WTC11 (cell line): Measurements from ENCODE around the gene PRKRA. TPM values are rescaled to one million over a fixed set of nuclear protein-coding genes. Genes with fewer than 3 reads are reported as not detected.

Source experiments
- ATAC-seq: fragments of 200-7000 bp; cut with Tn5 transposase; 2 replicates; pipeline ENCODE4 v1.10.0; 2021; ENCODE audit warnings: mild to moderate bottlenecking, moderate library complexity
- CTCF ChIA-PET: fragments of 300-600 bp; sonication (Branson Sonifier 250); formaldehyde crosslinking; loops from one replicate; lab custom pipeline; 2021; ENCODE audit warnings: antibody characterized with exemption; lab: Charles Lee
- POLR2A ChIA-PET: fragments of 350-600 bp; sonication (Branson Sonifier 250); formaldehyde crosslinking; loops from one replicate; lab custom pipeline; 2021; ENCODE audit warnings: antibody characterized with exemption; lab: Charles Lee
- DNase-seq: peaks from one replicate; pipeline ENCODE4 v3.0.0; 2021; ENCODE audit warnings: low spot score
- H3K27ac Mint-ChIP-seq: 2 replicates; pipeline ENCODE4 v1.8.0; 2021; ENCODE audit warnings: mixed read lengths
- H3K27me3 Mint-ChIP-seq: 2 replicates; pipeline ENCODE4 v1.8.0; 2021; ENCODE audit warnings: low read depth, mild to moderate bottlenecking, moderate library complexity, mixed read lengths
- H3K36me3 Mint-ChIP-seq: 2 replicates; pipeline ENCODE4 v1.8.0; 2021; ENCODE audit warnings: mixed read lengths
- H3K4me1 Mint-ChIP-seq: 2 replicates; pipeline ENCODE4 v1.8.0; 2022; ENCODE audit warnings: mixed read lengths
- H3K4me3 Mint-ChIP-seq: 2 replicates; pipeline ENCODE4 v1.8.0; 2021; ENCODE audit warnings: mild to moderate bottlenecking, moderate library complexity, mixed read lengths
- H3K9me3 Mint-ChIP-seq: 2 replicates; pipeline ENCODE4 v1.8.0; 2021; ENCODE audit warnings: mixed read lengths
- ATF1 ChIP-seq: sonication (generic); formaldehyde crosslinking; IDR thresholded peaks from 2 replicates; pipeline ENCODE4 v1.8.1; 2023; ENCODE audit warnings: mild to moderate bottlenecking, moderate library complexity, missing genetic modification reagents
- CREB1 ChIP-seq: sonication (generic); formaldehyde crosslinking; IDR thresholded peaks from 2 replicates; pipeline ENCODE4 v1.8.0; 2023; ENCODE audit warnings: mild to moderate bottlenecking, missing genetic modification reagents
- CREM ChIP-seq: sonication (generic); formaldehyde crosslinking; IDR thresholded peaks from 2 replicates; pipeline ENCODE4 v1.8.1; 2022; ENCODE audit warnings: mild to moderate bottlenecking, missing genetic modification reagents, moderate library complexity
- ETV6 ChIP-seq: sonication (generic); formaldehyde crosslinking; IDR thresholded peaks from 2 replicates; pipeline ENCODE4 v1.8.1; 2022; ENCODE audit warnings: mild to moderate bottlenecking, missing genetic modification reagents
- GABPB1 ChIP-seq: sonication (generic); formaldehyde crosslinking; IDR thresholded peaks from 2 replicates; pipeline ENCODE4 v1.8.1; 2023; ENCODE audit warnings: mild to moderate bottlenecking, missing genetic modification reagents
- GRHL2 ChIP-seq: fragments of 250-450 bp; sonication (Bioruptor Pico); IDR thresholded peaks from 2 replicates; pipeline ENCODE4 v1.8.0; 2022; ENCODE audit warnings: mild to moderate bottlenecking, moderate library complexity; ENCODE audit not compliant: insufficient replicate concordance, severe bottlenecking
- HMGA2 ChIP-seq: fragments of 250-450 bp; sonication (Bioruptor Pico); IDR thresholded peaks from 2 replicates; pipeline ENCODE4 v1.4.0; 2021; ENCODE audit warnings: mild to moderate bottlenecking, moderate library complexity
- NR3C1 ChIP-seq: sonication (generic); formaldehyde crosslinking; conservative IDR thresholded peaks from 2 replicates; pipeline ENCODE4 v1.8.1; 2023; ENCODE audit warnings: low read depth, mild to moderate bottlenecking, missing genetic modification reagents
- RORB ChIP-seq: fragments of 250-450 bp; sonication (Bioruptor Pico); IDR thresholded peaks from 2 replicates; pipeline ENCODE4 v1.9.0; 2021; ENCODE audit warnings: mild to moderate bottlenecking
- SP1 ChIP-seq: sonication (generic); formaldehyde crosslinking; conservative IDR thresholded peaks from 2 replicates; pipeline ENCODE4 v1.8.1; 2022; ENCODE audit warnings: missing genetic modification reagents
- TEAD1 ChIP-seq: sonication (generic); formaldehyde crosslinking; IDR thresholded peaks from 2 replicates; pipeline ENCODE4 v1.8.0; 2022; ENCODE audit warnings: mild to moderate bottlenecking, missing genetic modification reagents
- ZNF138 ChIP-seq: sonication (generic); formaldehyde crosslinking; conservative IDR thresholded peaks from 2 replicates; pipeline ENCODE4 v1.8.1; 2022; ENCODE audit warnings: mild to moderate bottlenecking, moderate library complexity, missing genetic modification reagents
- ZNF232 ChIP-seq: sonication (generic); formaldehyde crosslinking; IDR thresholded peaks from 2 replicates; pipeline ENCODE4 v1.8.0; 2022; ENCODE audit warnings: mild to moderate bottlenecking, missing genetic modification reagents
- ZNF317 ChIP-seq: sonication (generic); formaldehyde crosslinking; IDR thresholded peaks from 2 replicates; pipeline ENCODE4 v1.8.1; 2023; ENCODE audit warnings: low read depth, mild to moderate bottlenecking, moderate library complexity, missing genetic modification reagents, borderline replicate concordance
- total RNA-seq: library from RNA; stranded (reverse); gene quantifications from 3 replicates; pipeline ENCODE4 v1.2.3, GENCODE V29; 2021
- TF ChIP-seq, protein P1 (sequence below): sonication (generic); formaldehyde crosslinking; IDR thresholded peaks from 2 replicates; pipeline ENCODE4 v1.8.1; 2022; ENCODE audit warnings: mild to moderate bottlenecking, missing genetic modification reagents, moderate library complexity, borderline replicate concordance
- TF ChIP-seq, protein P2 (sequence below): sonication (generic); formaldehyde crosslinking; IDR thresholded peaks from 2 replicates; pipeline ENCODE4 v1.8.1; 2023; ENCODE audit warnings: mild to moderate bottlenecking, missing genetic modification reagents
- TF ChIP-seq, protein P3 (sequence below): sonication (generic); formaldehyde crosslinking; IDR thresholded peaks from 2 replicates; pipeline ENCODE4 v1.8.1; 2023; ENCODE audit warnings: mild to moderate bottlenecking, missing genetic modification reagents
- TF ChIP-seq, protein P4 (sequence below): sonication (generic); formaldehyde crosslinking; IDR thresholded peaks from 2 replicates; pipeline ENCODE4 v1.8.0; 2022; ENCODE audit warnings: mild to moderate bottlenecking, missing genetic modification reagents
- TF ChIP-seq, protein P5 (sequence below): sonication (generic); formaldehyde crosslinking; IDR thresholded peaks from 2 replicates; pipeline ENCODE4 v1.8.1; 2022; ENCODE audit warnings: low read depth, missing genetic modification reagents, borderline replicate concordance
- TF ChIP-seq, protein P6 (sequence below): sonication (generic); formaldehyde crosslinking; IDR thresholded peaks from 2 replicates; pipeline ENCODE4 v1.8.1; 2022; ENCODE audit warnings: low read depth, mild to moderate bottlenecking, moderate library complexity, missing genetic modification reagents, borderline replicate concordance
- TF ChIP-seq, protein P7 (sequence below): sonication (generic); formaldehyde crosslinking; IDR thresholded peaks from 2 replicates; pipeline ENCODE4 v1.8.0; 2022; ENCODE audit warnings: mild to moderate bottlenecking, missing genetic modification reagents

Gene PRKRA
- total RNA-seq, 1 experiment from 2014 or later: 55.4 TPM

DNA sequence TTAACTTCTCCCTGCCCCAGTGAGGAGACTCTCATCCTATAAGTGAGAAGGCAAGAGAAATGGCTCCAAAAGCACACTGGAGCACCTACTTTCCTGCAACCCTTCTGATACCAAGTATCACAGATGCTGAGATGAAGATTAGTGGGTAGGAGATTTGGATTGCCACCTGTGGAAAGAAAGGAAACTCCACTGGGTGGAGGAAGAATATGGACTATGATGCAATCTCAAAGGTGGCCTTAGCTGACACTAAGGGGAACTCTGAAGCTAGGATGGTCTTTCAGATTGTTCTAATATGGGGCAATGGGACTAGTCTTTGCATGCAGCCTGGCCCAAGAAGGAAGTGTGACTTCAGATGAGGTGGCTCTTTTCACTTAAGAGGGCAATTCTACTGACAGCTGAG lies 21.6 kb downstream of the PRKRA start:
- no peak overlapping the region; the same call in 1 of the 2 replicates for H3K27ac Mint-ChIP-seq
- ATAC-seq (no peak), DNase-seq (no peak)
- H3K4me3 Mint-ChIP-seq: no peak overlapping the region
- ChIA-PET POLR2A (no interaction called here), CTCF (interaction anchor here (2.4 kb wide), 1 partner anchor 15 kb away, joined by 18 read pairs; no protein-coding TSS in a partner anchor)
- no peaks in the 10 kb centered on the region for H3K4me1 Mint-ChIP-seq
- H3K36me3 Mint-ChIP-seq: peaks cover 61% of the 10 kb centered on the region
- peaks cover 6% of the 10 kb centered on the region for H3K27me3 Mint-ChIP-seq
- TF ChIP-seq GABPB1 (CRISPR knock-in tag): peak; percentile 51; the same call in 1 of the 2 replicates
- TF ChIP-seq, protein P1, sequence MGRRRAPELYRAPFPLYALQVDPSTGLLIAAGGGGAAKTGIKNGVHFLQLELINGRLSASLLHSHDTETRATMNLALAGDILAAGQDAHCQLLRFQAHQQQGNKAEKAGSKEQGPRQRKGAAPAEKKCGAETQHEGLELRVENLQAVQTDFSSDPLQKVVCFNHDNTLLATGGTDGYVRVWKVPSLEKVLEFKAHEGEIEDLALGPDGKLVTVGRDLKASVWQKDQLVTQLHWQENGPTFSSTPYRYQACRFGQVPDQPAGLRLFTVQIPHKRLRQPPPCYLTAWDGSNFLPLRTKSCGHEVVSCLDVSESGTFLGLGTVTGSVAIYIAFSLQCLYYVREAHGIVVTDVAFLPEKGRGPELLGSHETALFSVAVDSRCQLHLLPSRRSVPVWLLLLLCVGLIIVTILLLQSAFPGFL: no peak
- H3K9me3 Mint-ChIP-seq: peaks cover 19% of the 10 kb centered on the region

DNA sequence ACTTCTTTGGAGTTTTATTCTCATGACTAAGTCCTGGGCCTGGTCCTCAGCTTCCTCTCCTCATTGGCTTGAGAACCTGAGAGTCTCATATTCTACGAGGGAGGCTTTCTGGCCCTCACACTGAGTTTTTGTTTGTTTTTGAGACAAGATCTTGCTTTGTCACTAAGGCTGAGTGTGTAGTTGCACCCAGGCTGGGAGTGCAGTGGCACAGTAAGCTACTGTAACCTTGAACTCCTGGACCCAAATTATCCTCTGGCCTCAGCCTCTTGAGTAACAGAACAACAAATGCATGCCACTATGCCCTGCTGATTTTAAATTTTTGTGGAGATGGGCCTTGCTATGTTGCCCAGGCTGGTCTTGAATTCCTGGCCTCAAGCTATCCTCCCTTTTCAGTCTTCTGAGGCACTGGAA lies 22.6 kb downstream of the PRKRA start:
- H3K9me3 Mint-ChIP-seq: peaks cover 19% of the 10 kb centered on the region
- DNase-seq: no peak
- ChIA-PET CTCF (interaction anchor here (2.4 kb wide), 1 partner anchor 14 kb away, joined by 18 read pairs; no protein-coding TSS in a partner anchor), POLR2A (no interaction called here)
- peaks cover 54% of the 10 kb centered on the region for H3K36me3 Mint-ChIP-seq
- no peak overlapping the region for H3K27ac Mint-ChIP-seq
- no peak for TF ChIP-seq ETV6
- TF ChIP-seq GABPB1 (CRISPR knock-in tag): peak; percentile 14; the same call in 1 of the 2 replicates
- no peaks in the 10 kb centered on the region for H3K4me1 Mint-ChIP-seq
- ATAC-seq: no peak
- no peak overlapping the region for H3K4me3 Mint-ChIP-seq
- peaks cover 6% of the 10 kb centered on the region for H3K27me3 Mint-ChIP-seq

DNA sequence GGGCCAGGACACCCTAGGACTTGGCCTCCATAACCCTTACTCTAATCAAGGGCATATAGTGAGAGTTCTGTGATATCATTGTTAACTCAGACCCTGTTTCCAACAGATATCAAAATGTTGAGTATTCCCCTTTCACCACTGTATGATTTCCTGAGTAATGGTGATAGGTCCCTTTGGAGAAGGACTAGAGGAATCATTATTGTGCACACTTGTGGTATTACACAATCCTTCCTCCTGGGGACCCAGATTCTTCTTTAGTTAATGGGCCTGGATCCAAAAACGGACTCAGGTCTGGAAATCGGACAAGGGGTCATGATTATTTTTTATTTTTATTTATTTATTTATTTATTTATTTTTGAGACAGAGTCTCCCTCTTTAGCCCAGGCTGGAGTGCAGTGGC lies 23.5 kb downstream of the PRKRA start:
- peaks cover 6% of the 10 kb centered on the region for H3K27me3 Mint-ChIP-seq
- H3K36me3 Mint-ChIP-seq: peaks cover 47% of the 10 kb centered on the region
- no peak for TF ChIP-seq TEAD1 (CRISPR knock-in tag)
- no peak for TF ChIP-seq NR3C1
- TF ChIP-seq, protein P2, sequence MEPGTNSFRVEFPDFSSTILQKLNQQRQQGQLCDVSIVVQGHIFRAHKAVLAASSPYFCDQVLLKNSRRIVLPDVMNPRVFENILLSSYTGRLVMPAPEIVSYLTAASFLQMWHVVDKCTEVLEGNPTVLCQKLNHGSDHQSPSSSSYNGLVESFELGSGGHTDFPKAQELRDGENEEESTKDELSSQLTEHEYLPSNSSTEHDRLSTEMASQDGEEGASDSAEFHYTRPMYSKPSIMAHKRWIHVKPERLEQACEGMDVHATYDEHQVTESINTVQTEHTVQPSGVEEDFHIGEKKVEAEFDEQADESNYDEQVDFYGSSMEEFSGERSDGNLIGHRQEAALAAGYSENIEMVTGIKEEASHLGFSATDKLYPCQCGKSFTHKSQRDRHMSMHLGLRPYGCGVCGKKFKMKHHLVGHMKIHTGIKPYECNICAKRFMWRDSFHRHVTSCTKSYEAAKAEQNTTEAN (CRISPR knock-in tag): no peak
- TF ChIP-seq, protein P3, sequence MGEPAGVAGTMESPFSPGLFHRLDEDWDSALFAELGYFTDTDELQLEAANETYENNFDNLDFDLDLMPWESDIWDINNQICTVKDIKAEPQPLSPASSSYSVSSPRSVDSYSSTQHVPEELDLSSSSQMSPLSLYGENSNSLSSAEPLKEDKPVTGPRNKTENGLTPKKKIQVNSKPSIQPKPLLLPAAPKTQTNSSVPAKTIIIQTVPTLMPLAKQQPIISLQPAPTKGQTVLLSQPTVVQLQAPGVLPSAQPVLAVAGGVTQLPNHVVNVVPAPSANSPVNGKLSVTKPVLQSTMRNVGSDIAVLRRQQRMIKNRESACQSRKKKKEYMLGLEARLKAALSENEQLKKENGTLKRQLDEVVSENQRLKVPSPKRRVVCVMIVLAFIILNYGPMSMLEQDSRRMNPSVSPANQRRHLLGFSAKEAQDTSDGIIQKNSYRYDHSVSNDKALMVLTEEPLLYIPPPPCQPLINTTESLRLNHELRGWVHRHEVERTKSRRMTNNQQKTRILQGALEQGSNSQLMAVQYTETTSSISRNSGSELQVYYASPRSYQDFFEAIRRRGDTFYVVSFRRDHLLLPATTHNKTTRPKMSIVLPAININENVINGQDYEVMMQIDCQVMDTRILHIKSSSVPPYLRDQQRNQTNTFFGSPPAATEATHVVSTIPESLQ (CRISPR knock-in tag): no peak
- no peak for TF ChIP-seq GRHL2 (CRISPR knock-in tag)
- no peak for TF ChIP-seq HMGA2 (CRISPR knock-in tag)
- no peak for TF ChIP-seq ZNF138
- H3K27ac Mint-ChIP-seq: no peak overlapping the region
- ChIA-PET CTCF (interaction anchor here (2.4 kb wide), 1 partner anchor 13 kb away, joined by 18 read pairs; no protein-coding TSS in a partner anchor), POLR2A (no interaction called here)
- H3K9me3 Mint-ChIP-seq: peaks cover 19% of the 10 kb centered on the region
- ATAC-seq: no peak
- no peak for DNase-seq
- no peak overlapping the region for H3K4me3 Mint-ChIP-seq
- no peaks in the 10 kb centered on the region for H3K4me1 Mint-ChIP-seq

DNA sequence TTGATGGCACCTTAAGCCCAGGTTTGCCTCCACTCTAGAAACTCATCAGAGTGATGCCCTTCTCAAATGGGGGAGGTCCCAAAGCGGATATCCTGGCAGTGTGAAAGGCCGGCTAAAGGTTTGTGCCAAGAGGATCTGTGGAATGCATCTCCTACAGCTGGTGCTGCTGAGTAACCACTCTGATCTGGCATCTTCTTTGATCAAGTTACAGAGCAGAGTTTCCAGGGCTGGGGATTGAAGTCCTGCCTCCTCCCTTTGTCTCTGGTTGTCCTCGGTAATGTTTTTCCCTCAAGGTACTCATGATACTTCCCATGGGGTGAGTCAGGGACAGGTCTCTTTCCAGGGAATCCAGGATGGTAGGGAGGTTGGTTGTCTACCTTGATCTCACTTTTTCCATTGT lies 24.6 kb downstream of the PRKRA start:
- CTCF ChIA-PET: interaction anchor here (0.6 kb wide), 1 partner anchor 11 kb away, joined by 3 read pairs; no protein-coding TSS in a partner anchor
- no peak for ATAC-seq

More for the DNA sequence above, 24.6 kb downstream of the PRKRA start:
- TF ChIP-seq ZNF317 (no peak), CREB1 (no peak), RORB (CRISPR knock-in tag) (no peak), ZNF232 (CRISPR knock-in tag) (no peak), CREM (CRISPR knock-in tag) (no peak), SP1 (CRISPR knock-in tag) (no peak), ATF1 (CRISPR knock-in tag) (no peak)
- TF ChIP-seq, protein P4, sequence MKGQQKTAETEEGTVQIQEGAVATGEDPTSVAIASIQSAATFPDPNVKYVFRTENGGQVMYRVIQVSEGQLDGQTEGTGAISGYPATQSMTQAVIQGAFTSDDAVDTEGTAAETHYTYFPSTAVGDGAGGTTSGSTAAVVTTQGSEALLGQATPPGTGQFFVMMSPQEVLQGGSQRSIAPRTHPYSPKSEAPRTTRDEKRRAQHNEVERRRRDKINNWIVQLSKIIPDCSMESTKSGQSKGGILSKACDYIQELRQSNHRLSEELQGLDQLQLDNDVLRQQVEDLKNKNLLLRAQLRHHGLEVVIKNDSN (CRISPR knock-in tag): no peak
- TF ChIP-seq, protein P5, sequence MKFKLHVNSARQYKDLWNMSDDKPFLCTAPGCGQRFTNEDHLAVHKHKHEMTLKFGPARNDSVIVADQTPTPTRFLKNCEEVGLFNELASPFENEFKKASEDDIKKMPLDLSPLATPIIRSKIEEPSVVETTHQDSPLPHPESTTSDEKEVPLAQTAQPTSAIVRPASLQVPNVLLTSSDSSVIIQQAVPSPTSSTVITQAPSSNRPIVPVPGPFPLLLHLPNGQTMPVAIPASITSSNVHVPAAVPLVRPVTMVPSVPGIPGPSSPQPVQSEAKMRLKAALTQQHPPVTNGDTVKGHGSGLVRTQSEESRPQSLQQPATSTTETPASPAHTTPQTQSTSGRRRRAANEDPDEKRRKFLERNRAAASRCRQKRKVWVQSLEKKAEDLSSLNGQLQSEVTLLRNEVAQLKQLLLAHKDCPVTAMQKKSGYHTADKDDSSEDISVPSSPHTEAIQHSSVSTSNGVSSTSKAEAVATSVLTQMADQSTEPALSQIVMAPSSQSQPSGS (CRISPR knock-in tag): no peak
- TF ChIP-seq, protein P6, sequence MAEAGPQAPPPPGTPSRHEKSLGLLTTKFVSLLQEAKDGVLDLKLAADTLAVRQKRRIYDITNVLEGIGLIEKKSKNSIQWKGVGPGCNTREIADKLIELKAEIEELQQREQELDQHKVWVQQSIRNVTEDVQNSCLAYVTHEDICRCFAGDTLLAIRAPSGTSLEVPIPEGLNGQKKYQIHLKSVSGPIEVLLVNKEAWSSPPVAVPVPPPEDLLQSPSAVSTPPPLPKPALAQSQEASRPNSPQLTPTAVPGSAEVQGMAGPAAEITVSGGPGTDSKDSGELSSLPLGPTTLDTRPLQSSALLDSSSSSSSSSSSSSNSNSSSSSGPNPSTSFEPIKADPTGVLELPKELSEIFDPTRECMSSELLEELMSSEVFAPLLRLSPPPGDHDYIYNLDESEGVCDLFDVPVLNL (CRISPR knock-in tag): no peak
- TF ChIP-seq, protein P7, sequence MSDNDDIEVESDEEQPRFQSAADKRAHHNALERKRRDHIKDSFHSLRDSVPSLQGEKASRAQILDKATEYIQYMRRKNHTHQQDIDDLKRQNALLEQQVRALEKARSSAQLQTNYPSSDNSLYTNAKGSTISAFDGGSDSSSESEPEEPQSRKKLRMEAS: no peak
- Mint-ChIP-seq H3K27ac (no peak overlapping the region), H3K27me3 (no peaks in the 10 kb centered on the region; the same call in 1 of the 2 replicates), H3K4me3 (no peak overlapping the region), H3K4me1 (no peaks in the 10 kb centered on the region), H3K9me3 (peaks cover 19% of the 10 kb centered on the region), H3K36me3 (peaks cover 37% of the 10 kb centered on the region)
- POLR2A ChIA-PET: no interaction called here
- DNase-seq: no peak
